Activated T-helper 1 cell treated with anti-CD3 and anti-CD28 coated beads, Interleukin-12 subunit alpha, Interleukin-12 subunit beta, Interleukin-2, Interleukin-4 antibody, amounts not matched to agents 30 ng/mL and 10 ng/mL and 1 ng/mL, durations not matched to agents 14 hours and 24 hours and 36 hours (primary cell): ENCODE measurements around the gene ELFN1. TPM values are rescaled to one million over a fixed set of nuclear protein-coding genes. Genes with fewer than 3 reads are reported as not detected.

Source experiments
- DNase-seq: peaks from one replicate; pipeline ENCODE4 v3.0.0; 2021; ENCODE audit warnings: low spot score
- H3K27ac Mint-ChIP-seq: one replicate; pipeline ENCODE4 v1.8.0; 2021; ENCODE audit warnings: mild to moderate bottlenecking, mixed read lengths
- H3K27me3 Mint-ChIP-seq: one replicate; pipeline ENCODE4 v1.8.0; 2022; ENCODE audit warnings: mild to moderate bottlenecking, moderate library complexity, mixed read lengths; ENCODE audit not compliant: insufficient read depth
- H3K36me3 Mint-ChIP-seq: one replicate; pipeline ENCODE4 v1.8.0; 2021; ENCODE audit warnings: low read depth, mixed read lengths
- H3K4me1 Mint-ChIP-seq: one replicate; pipeline ENCODE4 v1.8.0; 2021; ENCODE audit warnings: low read depth, mixed read lengths
- H3K4me3 Mint-ChIP-seq: one replicate; pipeline ENCODE4 v1.8.0; 2021; ENCODE audit warnings: mild to moderate bottlenecking, moderate library complexity, mixed read lengths
- H3K9me3 Mint-ChIP-seq: one replicate; pipeline ENCODE4 v1.8.0; 2021; ENCODE audit warnings: mixed read lengths
- intact Hi-C: fragments of 100-400 bp; cut with micrococcal nuclease; formaldehyde crosslinking; loops from one replicate; pipeline ENCODE4 v1.15.1; 2024
- total RNA-seq: library from RNA; stranded (reverse); gene quantifications from 2 replicates; pipeline ENCODE4 v1.2.3, GENCODE V29; 2022

ELFN1 gene
- total RNA-seq, 1 donor from 2014 or later = not detected

- H3K27me3 Mint-ChIP-seq = no peaks in the 10 kb centered on the region
- no peaks in the 10 kb centered on the region for H3K36me3 Mint-ChIP-seq
- no peak overlapping the region for H3K27ac Mint-ChIP-seq
Measured at GRCh38 chr7:1785839-1786238, 115.8 kb downstream of the ELFN1 start.

GRCh38 chr7:1787241-1787640 lies 117.2 kb downstream of the ELFN1 start:
- DNase-seq = no peak
- no peaks in the 10 kb centered on the region for H3K27me3 Mint-ChIP-seq
- intact Hi-C loops = no loop called here
- peaks cover 10% of the 10 kb centered on the region for H3K9me3 Mint-ChIP-seq
- H3K4me1 Mint-ChIP-seq = no peaks in the 10 kb centered on the region
- H3K36me3 Mint-ChIP-seq = no peaks in the 10 kb centered on the region
- H3K27ac Mint-ChIP-seq = no peak overlapping the region
- no peak overlapping the region for H3K4me3 Mint-ChIP-seq

More at GRCh38 chr7:1785839-1786238, 115.8 kb downstream of the ELFN1 start:
- Mint-ChIP-seq H3K4me3 (no peak overlapping the region), H3K4me1 (no peaks in the 10 kb centered on the region), H3K9me3 (peaks cover 10% of the 10 kb centered on the region)
- no peak for DNase-seq
- intact Hi-C loops = no loop called here

GRCh38 chr7:1787681-1788235 lies 117.7 kb downstream of the ELFN1 start:
- Mint-ChIP-seq H3K4me1 (no peaks in the 10 kb centered on the region), H3K4me3 (no peak overlapping the region), H3K27me3 (no peaks in the 10 kb centered on the region), H3K9me3 (peaks cover 10% of the 10 kb centered on the region), H3K36me3 (no peaks in the 10 kb centered on the region), H3K27ac (no peak overlapping the region)
- DNase-seq = no peak
- intact Hi-C loops = no loop called here

GRCh38 chr7:1794888-1795542 lies 124.9 kb downstream of the ELFN1 start:
- Mint-ChIP-seq H3K27ac (no peak overlapping the region), H3K4me1 (no peaks in the 10 kb centered on the region), H3K9me3 (peaks cover 21% of the 10 kb centered on the region), H3K4me3 (no peak overlapping the region), H3K36me3 (no peaks in the 10 kb centered on the region), H3K27me3 (peaks cover 4% of the 10 kb centered on the region)
- DNase-seq = no peak
- intact Hi-C loops = no loop called here

Other genes starting within 250 kb of the ELFN1 start
- gene MICALL2, start 210.8 kb upstream of the ELFN1 start, total RNA-seq = 1.9 and 2.2 TPM in 2 replicates
- gene INTS1, start 165.9 kb upstream of the ELFN1 start, total RNA-seq = 94.3 and 97.9 TPM in 2 replicates
- gene MAFK, start 139.6 kb upstream of the ELFN1 start, total RNA-seq = 48.1 and 51.7 TPM in 2 replicates
- gene TMEM184A, start 114.1 kb upstream of the ELFN1 start, total RNA-seq = 0.03 TPM in 1 of 2 replicates, not detected in the other
- 55.7 and 56.0 TPM in 2 replicates for gene PSMG3, start 100.2 kb upstream of the ELFN1 start, total RNA-seq